DMS153 treated with DMSO at 0.1 percent for 48 hours (cell line): Measurements from ENCODE around the gene SLC15A4.
"Not testable (repeated sequence)": the region's sequence is repeated elsewhere in the genome, so short reads cannot be mapped to it uniquely, and the experiment has no call there.

Experiments used
- DNase-seq: peaks from one replicate; lab custom pipeline; 2025; ENCODE audit not compliant: unreplicated experiment; lab: John Stamatoyannopoulos, UW

Gene SLC15A4

DNA sequence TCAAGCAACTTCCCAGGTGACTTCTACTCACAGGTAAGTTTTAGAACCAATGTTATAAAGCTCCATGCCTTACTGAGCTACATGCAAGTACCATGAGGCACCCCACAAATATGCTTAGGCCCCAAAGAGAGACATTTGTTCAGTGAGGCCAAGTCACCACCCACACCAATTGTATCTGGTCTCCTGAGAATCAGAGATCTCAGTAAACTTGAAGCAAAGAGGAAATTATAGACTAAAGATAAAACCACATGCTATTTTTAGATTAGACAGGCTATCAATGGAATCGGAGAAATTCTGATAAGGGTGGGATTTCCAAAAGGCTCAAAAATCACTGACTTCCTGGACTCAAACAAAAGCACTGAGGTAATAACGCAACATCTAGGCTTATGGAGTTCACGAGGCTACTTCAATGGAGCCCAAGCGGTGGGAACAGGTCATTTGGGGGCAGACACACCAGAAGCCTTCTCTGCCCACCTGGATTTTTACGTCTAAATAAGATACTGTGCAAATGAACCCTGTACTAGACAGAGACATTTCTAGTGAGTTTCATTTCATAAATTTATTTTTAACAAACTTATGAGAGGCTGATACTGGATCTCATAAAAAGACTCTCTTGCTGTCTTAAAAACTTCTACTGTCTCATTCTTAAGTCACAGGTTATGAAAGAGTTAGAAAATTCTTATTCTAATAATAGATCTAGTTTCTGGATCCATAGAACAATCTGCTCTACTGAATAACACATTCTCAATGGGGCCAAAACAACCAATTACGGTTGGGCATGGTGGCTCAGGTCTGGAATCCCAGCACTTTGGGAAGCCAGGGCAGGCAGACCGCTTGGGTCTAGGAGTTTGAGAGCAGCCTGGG, 7.7 kb downstream of the SLC15A4 start:
- no peak for DNase-seq

- no peak for DNase-seq
Measured at GRCh38 chr12:128814411-128815261, 9.1 kb downstream of the SLC15A4 start.

DNA sequence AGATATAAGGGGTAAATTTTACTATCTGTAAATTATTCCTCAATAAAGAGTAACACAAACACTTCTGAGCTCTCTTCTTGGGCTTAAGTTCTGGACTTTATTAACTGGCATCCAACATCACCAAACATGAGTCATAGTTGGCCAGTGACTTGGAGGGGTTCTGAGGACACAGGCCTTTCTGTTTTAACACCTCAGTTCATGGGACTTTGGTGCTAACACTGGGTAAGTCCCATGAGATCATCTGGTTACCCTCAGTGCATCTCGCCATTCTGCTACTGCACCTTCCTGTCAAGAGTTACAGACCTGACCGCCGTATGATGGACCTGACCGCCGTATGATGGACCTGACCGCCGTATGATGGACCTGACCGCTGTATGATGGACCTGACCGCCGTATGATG, 9.9 kb downstream of the SLC15A4 start:
- no peak for DNase-seq

GRCh38 chr12:128813392-128813791, 10.4 kb downstream of the SLC15A4 start:
- no peak for DNase-seq

DNA sequence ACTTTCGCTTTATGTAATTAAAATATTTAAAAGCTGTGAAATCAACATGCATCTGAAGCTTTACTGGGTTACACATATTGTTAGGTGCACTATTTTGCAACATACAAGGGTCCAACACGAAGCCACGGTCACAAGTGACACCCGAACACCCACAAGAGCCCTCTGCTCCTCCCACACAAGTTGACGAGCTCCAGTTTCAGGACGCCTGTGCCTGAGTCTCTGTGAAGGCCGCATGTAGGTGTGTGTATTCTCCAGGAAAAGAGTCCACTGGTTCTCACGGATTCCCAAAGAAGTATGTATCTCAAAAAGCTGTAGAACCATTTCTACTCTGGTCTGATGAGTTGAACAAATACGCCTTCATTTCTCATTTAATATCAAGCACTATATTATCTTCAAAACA, 12.0 kb downstream of the SLC15A4 start:
- DNase-seq = no peak

- DNase-seq = no peak
Measured at GRCh38 chr12:128810182-128811127, 13.3 kb downstream of the SLC15A4 start.

DNA sequence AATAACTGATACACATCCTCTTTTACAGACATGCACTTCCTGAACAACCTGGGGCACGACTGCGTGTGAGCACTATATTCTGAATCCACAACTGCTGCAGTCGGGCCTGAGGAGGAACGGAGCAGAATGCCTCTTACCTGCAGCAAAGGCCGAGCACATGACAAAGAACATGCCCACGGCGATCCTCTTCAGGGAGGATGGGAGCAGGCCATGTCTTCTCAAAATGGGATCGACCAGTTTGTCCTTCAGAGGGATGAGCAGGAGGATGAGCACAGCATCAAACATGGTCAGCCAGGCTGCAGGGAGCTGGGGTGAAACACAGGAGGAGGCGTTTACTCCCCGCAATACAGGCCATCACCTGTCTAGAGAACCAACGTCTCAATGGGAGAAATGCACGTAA, 15.1 kb downstream of the SLC15A4 start:
- no peak for DNase-seq

GRCh38 chr12:128807161-128807724, 16.5 kb downstream of the SLC15A4 start:
- no peak for DNase-seq

DNA sequence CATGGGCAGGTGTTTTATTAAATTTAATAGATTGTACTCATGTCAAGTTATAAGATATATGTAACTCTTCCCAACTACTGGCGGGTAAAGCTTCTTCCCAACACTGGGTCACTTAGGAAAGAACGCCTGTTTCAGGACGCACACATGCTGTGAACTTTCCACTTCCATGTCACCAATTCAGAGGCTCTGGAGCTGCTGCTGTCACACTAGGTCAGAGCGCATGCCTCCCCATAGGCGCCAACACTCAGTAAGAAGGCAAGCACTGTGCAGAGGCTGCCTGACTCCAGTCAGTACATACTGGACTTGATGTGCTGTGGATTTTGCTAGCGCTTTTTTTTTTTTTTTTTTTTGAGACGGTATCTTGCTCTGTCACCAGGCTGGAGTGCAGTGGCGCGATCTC, 17.2 kb downstream of the SLC15A4 start:
- DNase-seq = no peak

- DNase-seq = not testable (repeated sequence)
Measured at GRCh38 chr12:128805406-128805805, 18.4 kb downstream of the SLC15A4 start.

- DNase-seq = no peak
Measured at GRCh38 chr12:128804762-128805161, 19.0 kb downstream of the SLC15A4 start.

DNA sequence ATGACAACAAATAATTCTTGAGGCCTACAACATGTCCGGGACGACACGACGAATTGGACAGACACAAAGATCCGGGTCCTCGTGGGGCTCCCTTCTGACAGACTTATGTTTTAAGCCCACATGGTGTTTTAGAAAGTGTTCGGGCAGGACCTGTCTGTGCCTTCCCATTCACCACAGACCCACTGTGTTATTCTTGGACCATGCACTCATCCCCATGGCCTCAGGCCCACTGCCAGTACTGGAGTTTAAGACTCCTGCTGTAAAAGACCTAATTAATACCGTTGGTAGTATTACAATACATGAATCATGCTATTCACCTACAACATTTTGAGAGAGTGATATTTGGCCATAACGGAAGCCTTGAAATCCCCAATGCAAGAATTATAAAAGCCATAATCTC, 20.0 kb downstream of the SLC15A4 start:
- DNase-seq = no peak

DNA sequence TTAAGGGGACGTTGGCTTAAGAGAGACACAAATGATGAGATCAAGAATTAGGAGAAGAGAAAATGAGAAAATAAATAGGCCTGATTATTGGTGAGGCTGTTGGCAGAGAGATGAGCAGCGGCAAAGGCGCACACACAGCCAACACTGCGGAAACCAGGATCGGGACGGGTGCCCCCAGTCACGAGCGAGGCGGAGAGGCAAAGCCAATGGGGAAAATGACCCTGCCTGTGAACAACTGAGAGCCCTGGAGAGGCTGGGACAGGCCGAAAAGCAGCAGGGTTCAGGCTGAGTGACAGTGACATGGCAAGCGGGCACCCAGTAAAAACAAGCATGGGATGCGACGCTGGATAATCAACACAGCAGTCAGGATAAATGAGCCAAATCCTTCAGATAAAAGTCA, 21.0 kb downstream of the SLC15A4 start:
- no peak for DNase-seq

DNA sequence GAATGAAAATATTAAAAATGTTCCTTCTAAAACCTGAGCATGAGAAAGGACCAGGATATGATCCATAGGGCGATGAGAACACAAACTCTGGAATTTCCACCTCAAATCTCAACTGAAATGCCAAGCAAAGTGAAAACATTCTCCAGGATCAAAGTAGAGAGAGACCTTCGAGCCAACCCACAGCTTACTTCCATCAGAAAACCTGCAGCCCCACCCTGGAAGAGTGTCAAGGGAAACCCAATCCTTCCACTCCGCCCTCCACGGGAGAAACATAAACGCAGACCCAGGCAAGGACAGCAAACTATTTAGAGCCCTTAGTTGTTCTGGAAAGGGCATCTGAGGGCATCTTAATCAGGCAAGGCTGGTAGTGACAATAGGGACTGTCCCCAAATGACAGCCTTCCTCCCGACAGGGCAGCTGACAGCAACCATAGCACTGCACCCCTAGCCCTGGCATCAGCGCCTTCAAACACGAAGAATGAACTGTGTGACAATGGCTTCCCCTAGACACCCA, 21.8 kb downstream of the SLC15A4 start:
- no peak for DNase-seq

- no peak for DNase-seq
Measured at GRCh38 chr12:128800606-128801005, 23.2 kb downstream of the SLC15A4 start.

DNA sequence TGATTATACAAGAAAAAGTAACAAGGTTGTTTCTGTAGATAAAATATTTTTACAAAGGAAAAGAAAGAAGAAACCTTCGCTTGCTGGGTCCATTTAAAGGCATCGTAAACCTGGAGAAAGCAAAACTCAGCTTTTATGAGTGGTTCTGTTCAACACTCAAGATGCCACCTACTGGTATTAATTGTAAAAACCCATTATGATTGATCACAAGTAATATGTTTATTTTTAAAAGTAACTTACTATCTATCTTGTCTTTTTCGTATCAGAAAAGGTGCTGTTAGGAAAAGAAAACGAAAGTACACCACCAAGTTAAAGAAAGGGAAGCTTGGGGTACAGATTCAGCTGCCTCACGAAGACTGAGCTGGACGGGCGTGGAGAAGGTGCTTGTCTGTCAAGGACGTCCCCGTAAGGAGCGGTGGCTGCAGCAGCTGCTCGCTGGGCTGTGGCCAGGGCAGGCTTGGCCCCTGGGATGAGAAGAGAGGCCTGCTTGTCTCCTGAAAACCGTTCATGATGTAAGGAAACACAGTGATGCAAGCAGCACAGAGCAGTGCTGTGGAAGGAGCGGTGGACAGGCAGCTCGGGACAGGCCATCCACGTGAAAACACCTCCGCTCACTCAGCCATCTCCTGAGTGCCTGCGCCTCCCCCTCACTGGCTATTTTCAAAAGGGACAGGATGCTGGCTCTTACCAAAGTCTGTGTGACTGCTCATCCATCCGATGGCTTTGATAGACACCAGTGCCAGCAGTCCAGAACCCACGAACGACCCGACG, 25.0 kb downstream of the SLC15A4 start:
- DNase-seq = no peak

DNA sequence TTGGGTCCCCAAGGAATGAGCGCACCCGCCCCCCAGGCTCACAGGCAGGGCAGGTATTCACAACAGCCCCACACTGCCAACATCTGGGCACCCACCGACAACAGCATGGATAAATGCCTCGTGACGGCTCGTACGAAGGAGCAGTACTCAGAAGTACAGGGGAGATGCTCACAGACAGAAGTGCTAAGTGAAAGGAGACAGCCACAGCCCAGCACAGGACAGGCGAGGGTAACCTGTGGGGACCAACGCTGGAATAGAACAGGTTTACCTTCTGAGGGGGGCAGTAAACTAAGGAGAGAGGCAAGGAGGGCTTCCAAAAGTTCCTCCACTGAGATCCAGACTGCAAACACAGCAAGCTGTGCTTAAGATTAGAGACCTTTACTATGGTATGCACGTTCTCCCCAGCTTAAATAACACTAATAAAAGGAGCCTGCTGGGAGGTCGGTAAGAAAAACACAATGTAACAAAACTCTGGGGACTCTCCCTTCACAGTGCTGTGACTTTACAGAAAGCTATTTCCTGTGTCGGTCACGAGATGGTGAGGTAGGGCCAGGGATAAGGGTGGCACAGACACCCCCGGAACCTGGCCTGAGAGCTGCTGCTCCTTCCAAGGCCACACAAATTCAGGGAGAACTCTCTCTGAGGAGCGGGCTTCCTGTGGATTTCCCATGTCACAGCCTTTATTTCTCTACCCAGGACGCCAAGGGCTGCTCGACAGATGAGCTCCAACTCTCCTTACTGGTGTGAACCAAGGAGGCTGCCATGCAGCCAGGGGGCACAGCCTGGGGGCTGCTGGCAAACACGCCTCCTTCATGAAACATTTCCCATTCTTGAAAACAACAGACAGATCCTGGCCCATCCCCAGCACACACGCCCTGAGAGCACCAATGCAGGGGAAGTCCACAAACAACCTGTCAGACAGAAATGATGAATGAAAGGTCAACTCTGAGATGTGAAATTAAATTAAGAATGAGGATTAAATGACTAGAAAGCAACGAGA, 26.3 kb downstream of the SLC15A4 start:
- DNase-seq = no peak

DNA sequence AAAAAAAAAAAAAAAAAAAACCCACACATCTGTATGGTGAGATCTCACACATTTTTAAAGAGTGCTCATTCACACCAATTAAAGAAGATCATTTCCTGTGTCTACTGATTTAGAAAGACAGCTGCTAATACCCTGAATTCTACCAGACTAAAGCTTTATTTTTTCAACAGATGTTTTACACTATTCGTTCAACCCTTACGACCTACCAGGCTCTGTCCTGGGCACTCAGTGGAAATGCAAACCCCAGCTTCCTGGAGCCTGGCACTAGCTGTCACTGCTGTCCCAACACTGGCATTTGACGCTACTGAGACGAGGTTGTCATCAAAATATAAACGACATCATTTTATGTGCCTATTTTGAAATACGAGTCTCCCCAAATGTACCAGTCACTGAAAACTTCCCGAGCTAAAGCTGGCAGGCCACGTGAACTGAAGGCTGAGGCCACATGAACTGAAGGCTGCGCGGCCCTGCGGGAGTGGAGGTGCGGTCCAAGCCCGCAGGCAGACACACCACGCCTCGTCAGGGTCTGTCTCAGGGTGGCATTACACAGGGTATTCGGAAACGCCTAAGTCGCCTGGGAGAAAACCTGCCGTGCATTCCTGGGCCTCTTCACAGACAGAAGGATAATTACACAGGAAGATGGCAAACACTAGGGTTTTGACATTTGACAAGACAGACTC, 27.2 kb downstream of the SLC15A4 start:
- DNase-seq = no peak
